ENCODE measurements around the gene FAM83D. TPM values are rescaled to one million over a fixed set of nuclear protein-coding genes. Genes with fewer than 3 reads are reported as not detected.
"Not testable (repeated sequence)": the region's sequence is repeated elsewhere in the genome, so short reads cannot be mapped to it uniquely, and the experiment has no call there.

The FAM83D gene
- total and polyA plus RNA-seq, 8 donors: 0.06 to 0.38 (median 0.22) TPM; not detected in 1

DNA sequence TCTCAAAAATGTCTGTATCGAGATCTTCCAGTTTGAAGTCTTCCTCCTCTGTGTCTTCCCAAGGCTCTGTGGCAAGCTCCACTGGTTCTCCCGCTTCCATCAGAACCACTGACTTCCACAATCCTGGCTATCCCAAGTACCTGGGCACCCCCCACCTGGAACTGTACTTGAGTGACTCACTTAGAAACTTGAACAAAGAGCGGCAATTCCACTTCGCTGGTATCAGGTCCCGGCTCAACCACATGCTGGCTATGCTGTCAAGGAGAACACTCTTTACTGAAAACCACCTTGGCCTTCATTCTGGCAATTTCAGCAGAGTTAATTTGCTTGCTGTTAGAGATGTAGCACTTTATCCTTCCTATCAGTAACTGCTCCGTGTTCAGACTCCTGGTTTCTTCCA, 25.9 kb downstream of the FAM83D start:
- H3K27me3 ChIP-seq: no peaks in the 10 kb centered on the region
- intact Hi-C loops (cut with DNase I): loop anchor here in 1 of 3 donors (5.0 kb wide), 1 partner anchor 185 kb away; no protein-coding TSS in a partner anchor
- WGBS, 2 donors: 91 to 93% methylated on average over 6 of the region's 6 CpGs
- H3K4me1 ChIP-seq: no peaks in the 10 kb centered on the region
- H3K36me3 ChIP-seq: no peaks in the 10 kb centered on the region
- no peak overlapping the region for H3K27ac ChIP-seq
- H3K9me3 ChIP-seq: no peaks in the 10 kb centered on the region
- DNase-seq: no peak
- TF ChIP-seq CTCF (IDR thresholded peaks at IDR 0.05): no peak
- no peak for ATAC-seq
- H3K4me3 ChIP-seq: no peak overlapping the region
- FAIRE-seq: no peak

DNA sequence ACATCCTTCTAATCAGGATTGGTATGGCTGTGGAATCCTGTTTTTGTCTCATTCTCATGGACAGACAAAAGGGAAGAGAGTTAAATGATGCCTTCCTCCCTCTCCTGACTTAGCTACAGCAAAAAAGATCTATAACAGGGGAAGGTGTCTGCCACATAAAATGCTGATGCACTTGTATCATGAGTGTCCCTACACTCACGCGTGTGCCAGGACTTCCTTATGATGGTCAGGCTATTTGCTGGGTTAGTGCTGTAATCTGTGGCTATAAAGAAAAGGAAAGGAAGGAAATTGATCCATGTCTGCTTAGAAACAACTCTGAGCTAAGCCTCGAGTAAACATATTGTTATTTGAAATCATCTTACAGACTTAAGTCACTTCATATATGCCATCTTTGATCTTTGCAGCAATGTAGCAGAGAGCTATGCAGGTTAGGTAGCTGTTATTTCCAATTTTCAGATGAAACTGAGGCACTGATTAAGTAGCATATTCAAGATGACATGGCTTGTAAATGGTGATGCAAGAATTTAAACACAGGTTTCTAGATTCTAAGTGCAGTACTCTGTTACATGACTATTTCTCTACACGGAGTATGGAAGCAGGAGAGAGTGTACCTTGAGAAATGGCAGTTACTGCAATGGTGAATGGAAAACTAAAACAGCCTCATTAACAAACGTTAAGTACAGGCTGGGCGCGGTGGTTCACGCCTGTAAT, 27.6 kb downstream of the FAM83D start:
- ATAC-seq (no peak), DNase-seq (no peak), FAIRE-seq (no peak)
- intact Hi-C loops (cut with DNase I): loop anchor here in 1 of 3 donors (5.0 kb wide), 1 partner anchor 186 kb away; no protein-coding TSS in a partner anchor
- Histone ChIP-seq H3K27ac (no peak overlapping the region), H3K4me3 (no peak overlapping the region), H3K27me3 (no peaks in the 10 kb centered on the region), H3K36me3 (no peaks in the 10 kb centered on the region), H3K4me1 (no peaks in the 10 kb centered on the region), H3K9me3 (no peaks in the 10 kb centered on the region)
- WGBS, 2 donors: 82 to 93% methylated on average over 8 of the region's 8 CpGs
- no peak for TF ChIP-seq CTCF (IDR thresholded peaks at IDR 0.05)

- H3K4me1 ChIP-seq: no peaks in the 10 kb centered on the region
- no peak for DNase-seq
Measured at GRCh38 chr20:38957235-38957876, 31.1 kb downstream of the FAM83D start.

GRCh38 chr20:38957915-38958485, 31.8 kb downstream of the FAM83D start:
- Histone ChIP-seq H3K27ac (no peak overlapping the region), H3K9me3 (no peaks in the 10 kb centered on the region), H3K27me3 (no peaks in the 10 kb centered on the region), H3K36me3 (no peaks in the 10 kb centered on the region), H3K4me1 (peaks cover 0 to 2% (median 1%) of the 10 kb centered on the region in 3 donors), H3K4me3 (no peak overlapping the region)
- DNase-seq: no peak
- 84% methylated on average over 8 of the region's 8 CpGs for WGBS, 2 donors
- ATAC-seq: no peak
- FAIRE-seq: no peak
- intact Hi-C loops (cut with DNase I): no loop called here
- TF ChIP-seq CTCF (IDR thresholded peaks at IDR 0.05): no peak

More at GRCh38 chr20:38957235-38957876, 31.1 kb downstream of the FAM83D start:
- Histone ChIP-seq H3K4me3 (no peak overlapping the region), H3K27me3 (no peaks in the 10 kb centered on the region), H3K27ac (no peak overlapping the region), H3K36me3 (no peaks in the 10 kb centered on the region), H3K9me3 (no peaks in the 10 kb centered on the region)
- ATAC-seq (no peak), FAIRE-seq (no peak)
- 88 to 90% methylated on average over 5 of the region's 5 CpGs for WGBS, 2 donors
- intact Hi-C loops (cut with DNase I): no loop called here
- no peak for TF ChIP-seq CTCF (IDR thresholded peaks at IDR 0.05)

DNA sequence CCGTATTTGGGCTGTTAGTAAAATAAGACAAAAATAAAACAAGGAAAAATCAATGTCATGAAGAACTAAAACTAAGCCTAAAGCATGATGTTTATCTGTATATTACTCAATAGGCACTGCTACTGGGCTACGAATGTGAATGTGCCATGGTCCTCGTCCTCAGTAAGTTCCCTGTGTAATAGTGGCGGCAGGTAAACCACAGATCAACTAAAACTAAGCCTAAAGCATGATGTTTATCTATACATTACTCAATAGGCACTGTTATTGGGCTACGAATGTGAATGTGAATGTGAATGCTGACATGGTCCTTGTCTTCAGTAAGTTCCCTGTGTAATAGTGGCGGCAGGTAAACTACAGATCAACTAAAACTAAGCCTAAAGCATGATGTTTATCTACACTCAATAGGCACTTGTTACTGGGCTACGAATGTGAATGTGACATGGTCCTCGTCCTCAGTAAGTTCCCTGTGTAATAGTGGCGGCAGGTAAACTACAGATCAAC, 34.0 kb downstream of the FAM83D start:
- ATAC-seq; H3K27me3 ChIP-seq; H3K27ac ChIP-seq; H3K9me3 ChIP-seq; H3K36me3 ChIP-seq; intact Hi-C loops (cut with DNase I); H3K4me1 ChIP-seq; FAIRE-seq; H3K4me3 ChIP-seq; DNase-seq: not testable (repeated sequence)
- 91 to 95% methylated on average over 9 of the region's 9 CpGs for WGBS, 2 donors
